Measurements from ENCODE around the gene SLC30A1.
"Not testable (repeated sequence)": the region's sequence is repeated elsewhere in the genome, so short reads cannot be mapped to it uniquely, and the experiment has no call there.

The SLC30A1 gene

GRCh38 chr1:211547710-211548109 is 31.3 kb downstream of the SLC30A1 start:
- DNase-seq: no peak

- no peak for DNase-seq
These were observed 32.4 kb downstream of the SLC30A1 start for GRCh38 chr1:211546543-211546942.

- DNase-seq: no peak
These were observed 35.9 kb downstream of the SLC30A1 start for GRCh38 chr1:211543025-211543424.

GRCh38 chr1:211541720-211542477 is 37.1 kb downstream of the SLC30A1 start:
- no peak for DNase-seq

- no peak for DNase-seq
These were observed 37.7 kb downstream of the SLC30A1 start for GRCh38 chr1:211541278-211541677.

- DNase-seq: not testable (repeated sequence)
These were observed 38.1 kb downstream of the SLC30A1 start for GRCh38 chr1:211540824-211541223.

- DNase-seq: no peak
These were observed 40.7 kb downstream of the SLC30A1 start for GRCh38 chr1:211538287-211538686.

GRCh38 chr1:211537253-211537652 is 41.7 kb downstream of the SLC30A1 start:
- DNase-seq: no peak

- no peak for DNase-seq
These were observed 42.4 kb downstream of the SLC30A1 start for GRCh38 chr1:211536606-211537005.

- no peak for DNase-seq
These were observed 43.6 kb downstream of the SLC30A1 start for GRCh38 chr1:211535346-211535745.

GRCh38 chr1:211534545-211535291 is 44.2 kb downstream of the SLC30A1 start:
- DNase-seq: no peak

GRCh38 chr1:211532088-211532444 is 46.9 kb downstream of the SLC30A1 start:
- no peak for DNase-seq

- DNase-seq: peak; percentile 6 to 31 (median 24)
These were observed 47.5 kb downstream of the SLC30A1 start for GRCh38 chr1:211531194-211532087.

GRCh38 chr1:211530102-211530501 is 48.9 kb downstream of the SLC30A1 start:
- no peak for DNase-seq

GRCh38 chr1:211529453-211529852 is 49.5 kb downstream of the SLC30A1 start:
- DNase-seq: peak; percentile 8 to 46 (median 33)

GRCh38 chr1:211529011-211529410 is 50.0 kb downstream of the SLC30A1 start:
- no peak for DNase-seq

GRCh38 chr1:211527888-211528287 is 51.1 kb downstream of the SLC30A1 start:
- DNase-seq: peak in 2 of 4 experiments; percentile 17 to 18

- no peak for DNase-seq
These were observed 52.0 kb downstream of the SLC30A1 start for GRCh38 chr1:211527006-211527405.

- no peak for DNase-seq
These were observed 52.9 kb downstream of the SLC30A1 start for GRCh38 chr1:211526101-211526500.

- DNase-seq: no peak
These were observed 53.8 kb downstream of the SLC30A1 start for GRCh38 chr1:211525101-211525676.

GRCh38 chr1:211524521-211524920 is 54.4 kb downstream of the SLC30A1 start:
- no peak for DNase-seq

- no peak for DNase-seq
These were observed 56.2 kb downstream of the SLC30A1 start for GRCh38 chr1:211522804-211523203.
